KMS-11 (cell line): Measurements from ENCODE around the gene IL1R1.

ENCODE experiments used
- H2AFZ ChIP-seq: fragments of 200-600 bp; sonication (generic); 2 replicates; pipeline ENCODE4 v1.6.1; 2016; ENCODE audit warnings: antibody characterized with exemption, mixed run types, low read depth
- H3K27ac ChIP-seq: fragments of 200-600 bp; sonication (generic); 2 replicates; pipeline ENCODE4 v1.6.1; 2016; ENCODE audit warnings: mild to moderate bottlenecking, mixed run types
- H3K27me3 ChIP-seq: fragments of 200-600 bp; sonication (generic); 2 replicates; pipeline ENCODE4 v1.6.1; 2017; ENCODE audit warnings: mild to moderate bottlenecking, low read depth, mixed run types, moderate library complexity; ENCODE audit not compliant: insufficient read depth
- H3K36me3 ChIP-seq: fragments of 200-600 bp; sonication (generic); 2 replicates; pipeline ENCODE4 v1.6.1; 2017; ENCODE audit warnings: mild to moderate bottlenecking, mixed run types; ENCODE audit not compliant: insufficient read depth
- H3K4me1 ChIP-seq: fragments of 200-600 bp; sonication (generic); 2 replicates; pipeline ENCODE4 v1.6.1; 2016; ENCODE audit warnings: mild to moderate bottlenecking, low read depth, mixed run types; ENCODE audit not compliant: poor library complexity, severe bottlenecking
- H3K4me2 ChIP-seq: fragments of 200-600 bp; sonication (generic); 2 replicates; pipeline ENCODE4 v1.7.0; 2016; ENCODE audit warnings: mild to moderate bottlenecking, mixed run types
- H3K4me3 ChIP-seq: fragments of 200-600 bp; sonication (generic); IDR thresholded peaks from 2 replicates; pipeline ENCODE4 v1.6.1; 2017; ENCODE audit warnings: low read depth, low read length, mixed read lengths; ENCODE audit not compliant: insufficient read depth
- H3K79me2 ChIP-seq: fragments of 200-600 bp; sonication (generic); 2 replicates; pipeline ENCODE4 v1.6.1; 2016; ENCODE audit warnings: low read depth, mixed run types; ENCODE audit not compliant: insufficient read depth
- H3K9ac ChIP-seq: fragments of 200-600 bp; sonication (generic); 2 replicates; pipeline ENCODE4 v1.6.1; 2016; ENCODE audit warnings: mild to moderate bottlenecking, mixed run types
- H4K20me1 ChIP-seq: fragments of 200-600 bp; sonication (generic); 2 replicates; pipeline ENCODE4 v1.6.1; 2016; ENCODE audit warnings: mild to moderate bottlenecking, mixed run types; ENCODE audit not compliant: insufficient read depth
- TF ChIP-seq, protein P1 (sequence below): fragments of 200-600 bp; sonication (generic); conservative IDR thresholded peaks from 2 replicates; pipeline ENCODE4 v1.6.1; 2017; ENCODE audit warnings: low read depth, mild to moderate bottlenecking, antibody characterized with exemption, low read length, moderate library complexity, mixed read lengths

The IL1R1 gene

DNA sequence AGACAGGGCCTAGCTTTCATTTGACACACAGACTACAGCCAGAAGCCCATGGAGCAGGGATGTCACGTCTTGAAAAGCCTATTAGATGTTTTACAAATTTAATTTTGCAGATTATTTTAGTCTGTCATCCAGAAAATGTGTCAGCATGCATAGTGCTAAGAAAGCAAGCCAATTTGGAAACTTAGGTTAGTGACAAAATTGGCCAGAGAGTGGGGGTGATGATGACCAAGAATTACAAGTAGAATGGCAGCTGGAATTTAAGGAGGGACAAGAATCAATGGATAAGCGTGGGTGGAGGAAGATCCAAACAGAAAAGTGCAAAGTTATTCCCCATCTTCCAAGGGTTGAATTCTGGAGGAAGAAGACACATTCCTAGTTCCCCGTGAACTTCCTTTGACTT is 36.5 kb downstream of the IL1R1 start:
- Histone ChIP-seq H3K79me2 (no peaks in the 10 kb centered on the region), H3K9ac (no peak overlapping the region), H3K27ac (no peak overlapping the region), H3K4me1 (no peaks in the 10 kb centered on the region), H4K20me1 (no peaks in the 10 kb centered on the region), H3K4me3 (no peak overlapping the region), H3K27me3 (no peaks in the 10 kb centered on the region), H3K4me2 (no peak overlapping the region), H2AFZ (no peak overlapping the region), H3K36me3 (no peaks in the 10 kb centered on the region)
- TF ChIP-seq, protein P1, sequence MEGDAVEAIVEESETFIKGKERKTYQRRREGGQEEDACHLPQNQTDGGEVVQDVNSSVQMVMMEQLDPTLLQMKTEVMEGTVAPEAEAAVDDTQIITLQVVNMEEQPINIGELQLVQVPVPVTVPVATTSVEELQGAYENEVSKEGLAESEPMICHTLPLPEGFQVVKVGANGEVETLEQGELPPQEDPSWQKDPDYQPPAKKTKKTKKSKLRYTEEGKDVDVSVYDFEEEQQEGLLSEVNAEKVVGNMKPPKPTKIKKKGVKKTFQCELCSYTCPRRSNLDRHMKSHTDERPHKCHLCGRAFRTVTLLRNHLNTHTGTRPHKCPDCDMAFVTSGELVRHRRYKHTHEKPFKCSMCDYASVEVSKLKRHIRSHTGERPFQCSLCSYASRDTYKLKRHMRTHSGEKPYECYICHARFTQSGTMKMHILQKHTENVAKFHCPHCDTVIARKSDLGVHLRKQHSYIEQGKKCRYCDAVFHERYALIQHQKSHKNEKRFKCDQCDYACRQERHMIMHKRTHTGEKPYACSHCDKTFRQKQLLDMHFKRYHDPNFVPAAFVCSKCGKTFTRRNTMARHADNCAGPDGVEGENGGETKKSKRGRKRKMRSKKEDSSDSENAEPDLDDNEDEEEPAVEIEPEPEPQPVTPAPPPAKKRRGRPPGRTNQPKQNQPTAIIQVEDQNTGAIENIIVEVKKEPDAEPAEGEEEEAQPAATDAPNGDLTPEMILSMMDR = no peak

DNA sequence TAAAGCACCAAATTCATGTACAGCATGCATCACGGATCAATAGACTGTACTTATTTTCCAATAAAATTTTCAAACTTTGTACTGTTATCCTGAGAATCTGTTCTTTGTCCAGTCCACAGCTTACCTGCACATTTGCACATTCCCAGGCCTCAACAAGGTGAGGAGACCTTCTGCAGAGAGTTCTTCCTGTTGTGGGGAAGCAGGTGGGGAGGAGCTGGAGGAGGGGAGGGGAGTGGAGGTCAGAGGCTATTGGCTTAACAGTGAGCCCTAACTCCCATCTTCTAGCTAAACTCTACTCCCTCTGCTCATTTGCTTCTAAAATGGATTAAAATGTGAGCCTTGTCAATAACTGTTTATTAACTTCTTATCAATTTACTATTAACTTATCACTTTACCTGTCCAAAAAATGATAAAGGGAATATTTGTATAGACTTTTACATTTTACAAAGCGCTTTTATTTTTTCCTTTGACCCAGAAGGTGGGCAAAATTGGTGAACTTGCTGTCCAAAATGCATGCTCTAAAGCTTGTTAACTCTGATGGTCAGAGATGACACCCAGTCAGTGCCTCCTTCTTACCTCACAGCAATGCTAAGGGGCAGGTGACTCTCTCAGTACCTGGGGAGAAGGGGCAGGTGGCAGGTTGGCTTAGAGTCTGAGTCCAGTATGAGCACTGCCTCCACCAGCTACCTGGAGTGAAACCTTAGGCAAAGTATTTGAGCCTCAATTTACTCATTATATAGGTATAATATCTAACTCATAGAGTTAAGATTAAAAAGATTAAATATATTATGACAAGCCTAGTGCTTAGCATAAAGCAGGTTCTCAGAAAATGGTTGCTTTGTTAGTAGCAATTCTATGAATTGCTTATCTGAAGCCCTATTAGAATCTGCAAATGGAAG is 37.5 kb downstream of the IL1R1 start:
- Histone ChIP-seq H3K79me2 (no peaks in the 10 kb centered on the region), H3K27me3 (no peaks in the 10 kb centered on the region), H4K20me1 (no peaks in the 10 kb centered on the region), H3K4me1 (no peaks in the 10 kb centered on the region), H3K27ac (no peak overlapping the region), H3K4me3 (no peak overlapping the region), H2AFZ (no peak overlapping the region), H3K9ac (no peak overlapping the region), H3K36me3 (no peaks in the 10 kb centered on the region), H3K4me2 (no peak overlapping the region)
- TF ChIP-seq, protein P1 = no peak

DNA sequence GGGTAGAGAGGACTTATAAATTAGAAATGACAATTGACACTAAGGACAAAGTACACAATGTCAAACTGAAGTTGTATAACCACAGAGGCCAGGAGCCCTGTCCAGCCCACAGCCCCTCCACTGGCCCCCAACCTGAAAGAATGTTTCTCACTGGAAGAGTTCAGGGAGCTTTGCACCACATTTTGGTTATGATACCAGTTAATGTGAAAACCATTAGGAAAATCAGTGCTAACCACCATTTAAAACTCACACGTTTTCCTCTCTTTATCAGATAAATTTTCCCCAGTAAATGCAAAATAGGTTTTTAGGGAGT is 38.1 kb downstream of the IL1R1 start:
- Histone ChIP-seq H3K4me2 (no peak overlapping the region), H3K9ac (no peak overlapping the region), H4K20me1 (no peaks in the 10 kb centered on the region), H3K79me2 (no peaks in the 10 kb centered on the region), H2AFZ (no peak overlapping the region), H3K27ac (no peak overlapping the region), H3K36me3 (no peaks in the 10 kb centered on the region), H3K27me3 (no peaks in the 10 kb centered on the region), H3K4me1 (no peaks in the 10 kb centered on the region), H3K4me3 (no peak overlapping the region)
- TF ChIP-seq, protein P1 = no peak

DNA sequence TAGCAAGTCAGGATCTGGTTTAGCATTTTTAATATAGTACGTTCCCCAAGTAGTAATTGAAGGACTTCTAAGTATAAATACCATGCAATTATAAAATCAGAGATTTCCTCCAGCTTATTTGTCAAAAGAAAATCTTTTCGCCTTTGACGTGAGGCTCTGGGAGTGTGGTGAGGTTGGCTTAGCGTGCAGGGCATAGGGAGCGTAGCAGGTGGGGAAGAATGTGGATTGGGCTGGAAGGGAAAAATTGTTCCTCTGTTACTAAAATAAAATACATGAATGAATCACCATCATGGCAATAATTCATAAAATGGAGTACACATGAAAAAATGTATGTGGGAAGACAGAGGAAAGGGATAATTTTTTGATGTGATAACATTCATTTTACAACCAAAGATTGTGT is 38.8 kb downstream of the IL1R1 start:
- no peak overlapping the region for H3K4me3 ChIP-seq
- no peaks in the 10 kb centered on the region for H3K36me3 ChIP-seq
- no peak overlapping the region for H3K27ac ChIP-seq
- H3K4me2 ChIP-seq = no peak overlapping the region
- H3K4me1 ChIP-seq = no peaks in the 10 kb centered on the region
- TF ChIP-seq, protein P1 = no peak
- no peaks in the 10 kb centered on the region for H3K79me2 ChIP-seq
- H3K9ac ChIP-seq = no peak overlapping the region
- no peaks in the 10 kb centered on the region for H4K20me1 ChIP-seq
- no peak overlapping the region for H2AFZ ChIP-seq
- no peaks in the 10 kb centered on the region for H3K27me3 ChIP-seq
